Panc1 (cell line): ENCODE measurements around the gene INPP5A. TPM values are rescaled to one million over a fixed set of nuclear protein-coding genes. Genes with fewer than 3 reads are reported as not detected.

ENCODE experiments used
- ATAC-seq: fragments of 200-7000 bp; cut with Tn5 transposase; 2 replicates; pipeline ENCODE4 v1.9.1; 2020; ENCODE audit warnings: mild to moderate bottlenecking, moderate library complexity
- BruUV-seq: library from RNA; stranded (reverse); fragments of 400-500 nt; replicated peaks from 2 replicates; lab custom pipeline; 2021; lab: Mats Ljungman, UMichigan
- CTCF ChIA-PET: fragments of 300-600 bp; sonication (Branson Sonifier 250); formaldehyde crosslinking; loops from one replicate; lab custom pipeline; 2022; ENCODE audit warnings: antibody characterized with exemption; lab: Charles Lee
- POLR2A ChIA-PET: fragments of 300-600 bp; sonication (Branson Sonifier 250); formaldehyde crosslinking; loops from one replicate; lab custom pipeline; 2022; ENCODE audit warnings: antibody characterized with exemption; lab: Charles Lee
- DNase-seq: peaks from one replicate; pipeline ENCODE4 v3.0.0-alpha.2; 2010; ENCODE audit warnings: low read depth, low spot score
- H3K27ac ChIP-seq: 2 replicates; pipeline ENCODE4 v1.5.1; 2011; ENCODE audit warnings: mild to moderate bottlenecking, low read length, inconsistent platforms
- H3K27me3 ChIP-seq: fragments of 200-500 bp; sonication (Bioruptor generic); 2 replicates; pipeline ENCODE4 v1.6.0; 2014; ENCODE audit warnings: low read length, inconsistent platforms; ENCODE audit not compliant: control insufficient read depth, insufficient read depth
- H3K36me3 ChIP-seq: fragments of 200-500 bp; sonication (Bioruptor generic); 2 replicates; pipeline ENCODE4 v1.5.1; 2014; ENCODE audit warnings: inconsistent platforms, mild to moderate bottlenecking, low read length, moderate library complexity; ENCODE audit not compliant: control insufficient read depth, insufficient read depth
- H3K4me1 ChIP-seq: 2 replicates; pipeline ENCODE4 v1.5.1; 2011; ENCODE audit warnings: inconsistent platforms, mild to moderate bottlenecking, low read length, moderate library complexity; ENCODE audit not compliant: control insufficient read depth, insufficient read depth
- H3K4me3 ChIP-seq, 2 experiments: 2 replicates each; pipeline ENCODE4 v1.5.1; 2011 to 2012; ENCODE audit warnings: low read depth in 2 of 2, low read length in 2 of 2, mild to moderate bottlenecking in 2 of 2, inconsistent platforms in 1 of 2, moderate library complexity in 1 of 2
- H3K9me3 ChIP-seq: fragments of 200-500 bp; sonication (Bioruptor generic); 2 replicates; pipeline ENCODE4 v1.5.1; 2014; ENCODE audit warnings: low read depth, mild to moderate bottlenecking, inconsistent platforms, low read length, moderate library complexity; ENCODE audit not compliant: control insufficient read depth, insufficient read depth
- CTCF ChIP-seq: fragments of 450-650 bp; IDR thresholded peaks from 2 replicates; pipeline ENCODE4 v1.5.1; 2017; ENCODE audit warnings: mild to moderate bottlenecking
- POLR2AphosphoS5 ChIP-seq: IDR thresholded peaks from 2 replicates; pipeline ENCODE4 v1.6.1; 2012; ENCODE audit warnings: mild to moderate bottlenecking, low read depth, low read length, moderate library complexity
- SIN3A ChIP-seq: IDR thresholded peaks from 2 replicates; pipeline ENCODE4 v1.6.1; 2012; ENCODE audit warnings: low read depth, mild to moderate bottlenecking, low read length, moderate library complexity, borderline replicate concordance; ENCODE audit not compliant: insufficient read depth
- TCF7L2 ChIP-seq: IDR thresholded peaks from 2 replicates; pipeline ENCODE4 v1.6.1; 2011; ENCODE audit warnings: mild to moderate bottlenecking, low read depth, low read length, inconsistent platforms
- in situ Hi-C: cut with HindIII; loops from 2 replicates; pipeline ENCODE4 v1.10.0; 2016; ENCODE audit warnings: low sequenced_read_pairs, low pct_unique_long_range_greater_than_20kb
- intact Hi-C: fragments of 100-400 bp; cut with micrococcal nuclease; formaldehyde crosslinking; loops from one replicate; pipeline ENCODE4 v1.10.0; 2022; ENCODE audit not compliant: unreplicated experiment
- total RNA-seq: library from RNA; stranded (reverse); gene quantifications from one replicate; pipeline ENCODE4 v1.2.1, GENCODE V29; 2021; ENCODE audit not compliant: unreplicated experiment
- TF ChIP-seq, protein P1 (sequence below), 2 experiments: IDR thresholded peaks; 2 replicates each; pipeline ENCODE4 v1.6.1; 2011 to 2012; ENCODE audit warnings: low read depth in 2 of 2, control low read depth in 1 of 2, low read length in 1 of 2, mild to moderate bottlenecking in 1 of 2, moderate library complexity in 1 of 2; ENCODE audit not compliant: insufficient read depth in 1 of 2

The INPP5A gene
- total RNA-seq, 1 experiment from 2014 or later, result 60.0 TPM

DNA sequence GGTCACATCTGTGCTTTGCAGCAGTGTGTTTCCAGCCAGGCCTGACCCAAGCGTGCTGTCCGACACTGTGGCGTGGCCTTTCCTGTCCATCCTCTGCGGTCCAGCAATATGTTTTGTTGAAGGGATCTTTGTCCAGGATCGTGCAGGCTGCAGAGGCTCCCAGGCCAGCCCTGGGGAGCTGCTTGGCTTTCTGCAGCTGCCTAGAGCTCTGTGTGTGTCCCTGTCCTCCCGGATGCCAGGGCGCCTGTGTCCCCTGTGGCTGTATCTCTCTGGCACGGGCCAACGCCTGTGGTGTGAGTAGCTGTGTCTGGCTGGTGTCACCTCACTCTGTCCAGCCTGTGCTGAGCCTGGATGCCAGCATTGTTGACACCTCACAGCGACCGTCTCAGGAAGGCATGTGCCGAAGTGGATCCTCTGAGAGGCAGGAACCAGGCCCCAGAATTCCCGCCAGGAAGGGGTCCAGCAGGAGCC lies 94.5 kb downstream of the INPP5A start:
- no peaks in the 10 kb centered on the region for H3K9me3 ChIP-seq
- no peak overlapping the region for H3K27ac ChIP-seq
- ChIA-PET CTCF (no interaction called here), POLR2A (no interaction called here)
- H3K4me3 ChIP-seq, result no peak overlapping the region
- intact Hi-C loops (no loop called here), in situ Hi-C loops (no loop called here)
- H3K4me1 ChIP-seq, result 0 out of 2 replicates have a peak, but pooled peaks cover 3% of the 10 kb centered on the region
- H3K36me3 ChIP-seq, result no peaks in the 10 kb centered on the region
- BruUV-seq, result no TSS peak
- no peak for TF ChIP-seq TCF7L2
- no peak for TF ChIP-seq SIN3A
- no peak for TF ChIP-seq POLR2AphosphoS5
- TF ChIP-seq CTCF, result no peak
- TF ChIP-seq, protein P1, sequence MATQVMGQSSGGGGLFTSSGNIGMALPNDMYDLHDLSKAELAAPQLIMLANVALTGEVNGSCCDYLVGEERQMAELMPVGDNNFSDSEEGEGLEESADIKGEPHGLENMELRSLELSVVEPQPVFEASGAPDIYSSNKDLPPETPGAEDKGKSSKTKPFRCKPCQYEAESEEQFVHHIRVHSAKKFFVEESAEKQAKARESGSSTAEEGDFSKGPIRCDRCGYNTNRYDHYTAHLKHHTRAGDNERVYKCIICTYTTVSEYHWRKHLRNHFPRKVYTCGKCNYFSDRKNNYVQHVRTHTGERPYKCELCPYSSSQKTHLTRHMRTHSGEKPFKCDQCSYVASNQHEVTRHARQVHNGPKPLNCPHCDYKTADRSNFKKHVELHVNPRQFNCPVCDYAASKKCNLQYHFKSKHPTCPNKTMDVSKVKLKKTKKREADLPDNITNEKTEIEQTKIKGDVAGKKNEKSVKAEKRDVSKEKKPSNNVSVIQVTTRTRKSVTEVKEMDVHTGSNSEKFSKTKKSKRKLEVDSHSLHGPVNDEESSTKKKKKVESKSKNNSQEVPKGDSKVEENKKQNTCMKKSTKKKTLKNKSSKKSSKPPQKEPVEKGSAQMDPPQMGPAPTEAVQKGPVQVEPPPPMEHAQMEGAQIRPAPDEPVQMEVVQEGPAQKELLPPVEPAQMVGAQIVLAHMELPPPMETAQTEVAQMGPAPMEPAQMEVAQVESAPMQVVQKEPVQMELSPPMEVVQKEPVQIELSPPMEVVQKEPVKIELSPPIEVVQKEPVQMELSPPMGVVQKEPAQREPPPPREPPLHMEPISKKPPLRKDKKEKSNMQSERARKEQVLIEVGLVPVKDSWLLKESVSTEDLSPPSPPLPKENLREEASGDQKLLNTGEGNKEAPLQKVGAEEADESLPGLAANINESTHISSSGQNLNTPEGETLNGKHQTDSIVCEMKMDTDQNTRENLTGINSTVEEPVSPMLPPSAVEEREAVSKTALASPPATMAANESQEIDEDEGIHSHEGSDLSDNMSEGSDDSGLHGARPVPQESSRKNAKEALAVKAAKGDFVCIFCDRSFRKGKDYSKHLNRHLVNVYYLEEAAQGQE (IDR thresholded peaks at IDR 0.05; ENCODE audit: insufficient read depth in 1 of 2, low read depth in 2 of 2, low read length in 1 of 2), result no peak
- ATAC-seq, result no peak
- no peaks in the 10 kb centered on the region for H3K27me3 ChIP-seq
- DNase-seq, result no peak

- POLR2A ChIA-PET, result no interaction called here
- in situ Hi-C loops, result no loop called here
Observed at GRCh38 chr10:132632851-132633684, 95.5 kb downstream of the INPP5A start.

More at GRCh38 chr10:132632851-132633684, 95.5 kb downstream of the INPP5A start:
- CTCF ChIA-PET, result interaction anchor here (0.7 to 1.0 kb wide), 2 partner anchors 61 to 62 kb away, joined by 3 read pairs; no protein-coding TSS in a partner anchor
- H3K27ac ChIP-seq, result no peak overlapping the region
- H3K9me3 ChIP-seq, result no peaks in the 10 kb centered on the region
- intact Hi-C loops, result no loop called here
- H3K36me3 ChIP-seq, result no peaks in the 10 kb centered on the region
- TF ChIP-seq TCF7L2, result no peak
- TF ChIP-seq, protein P1 (IDR thresholded peaks at IDR 0.05; ENCODE audit: insufficient read depth in 1 of 2, low read depth in 2 of 2, low read length in 1 of 2), result no peak
- TF ChIP-seq SIN3A, result no peak
- no peak for TF ChIP-seq POLR2AphosphoS5
- TF ChIP-seq CTCF, result no peak
- H3K4me3 ChIP-seq, result no peak overlapping the region
- ATAC-seq (no peak), DNase-seq (no peak)
- H3K27me3 ChIP-seq, result no peaks in the 10 kb centered on the region
- peaks cover 8% of the 10 kb centered on the region for H3K4me1 ChIP-seq
- no TSS peak for BruUV-seq
